B cell (primary cell): ENCODE results near the gene MPPED2. TPM values are rescaled to one million over a fixed set of nuclear protein-coding genes. Genes with fewer than 3 reads are reported as not detected.

Experiments
- ATAC-seq: fragments of 200-7000 bp; cut with Tn5 transposase; one replicate; pipeline ENCODE4 v1.10.0; 2021; ENCODE audit warnings: low read depth, mild to moderate bottlenecking, moderate number of reproducible peaks, moderate library complexity
- CTCF ChIA-PET: fragments of 350-600 bp; sonication (Branson Sonifier 250); formaldehyde crosslinking; loops from one replicate; lab custom pipeline; 2021; ENCODE audit warnings: antibody characterized with exemption, inconsistent platforms; lab: Charles Lee
- POLR2A ChIA-PET: fragments of 350-600 bp; sonication (Branson Sonifier 250); formaldehyde crosslinking; loops from one replicate; lab custom pipeline; 2021; ENCODE audit warnings: antibody characterized with exemption; lab: Charles Lee
- DNase-seq: peaks from one replicate; pipeline ENCODE4 v3.0.0; 2013
- H2AFZ ChIP-seq: 2 replicates; pipeline ENCODE4 v1.6.1; 2012; ENCODE audit warnings: mild to moderate bottlenecking, low read depth, low read length; ENCODE audit not compliant: insufficient read depth, poor library complexity, severe bottlenecking
- H3K27ac ChIP-seq, 2 donors: 1 replicate in 1 of 2; 2 replicates in 1 of 2; pipeline ENCODE4 v1.5.1; 2012 to 2013; ENCODE audit warnings: low read length in 2 of 2, mild to moderate bottlenecking in 2 of 2, moderate library complexity in 1 of 2
- H3K27me3 ChIP-seq, 4 experiments: fragments of 200-600 bp in 1 of 4; sonication (generic) in 1 of 4; replicated peaks in 1 of 4; 1 replicate in 2 of 4; 2 replicates in 2 of 4; pipeline versions ENCODE4 v1.6.1 to v1.7.0; 2013 to 2016; ENCODE audit warnings: low read length in 3 of 4, mild to moderate bottlenecking in 2 of 4, mixed read lengths in 1 of 4, moderate library complexity in 1 of 4; ENCODE audit not compliant: insufficient read depth in 4 of 4, control insufficient read depth in 3 of 4; ENCODE audit errors: control extremely low read depth in 1 of 4
- H3K36me3 ChIP-seq, 2 experiments: replicated peaks in 1 of 2; 1 replicate in 1 of 2; 2 replicates in 1 of 2; pipeline versions ENCODE4 v1.6.1 to v1.7.1; 2013; ENCODE audit warnings: low read length in 1 of 2; ENCODE audit not compliant: insufficient read depth in 2 of 2, control insufficient read depth in 1 of 2; ENCODE audit errors: control extremely low read depth in 1 of 2, extremely low read depth in 1 of 2
- H3K4me1 ChIP-seq, 2 donors: fragments of 200-600 bp in 1 of 2; sonication (generic) in 1 of 2; 1 replicate in 1 of 2; 2 replicates in 1 of 2; pipeline versions ENCODE4 v1.5.1 to v1.6.1; 2013 to 2017; ENCODE audit warnings: low read length in 2 of 2; ENCODE audit not compliant: control insufficient read depth in 2 of 2, insufficient read depth in 2 of 2
- H3K4me2 ChIP-seq: replicated peaks from 2 replicates; pipeline ENCODE3; 2012; ENCODE audit warnings: mild to moderate bottlenecking, low read depth, low read length; ENCODE audit not compliant: poor library complexity, severe bottlenecking
- H3K4me3 ChIP-seq, 5 experiments: fragments of 200-600 bp in 1 of 5; sonication (generic) in 1 of 5; 1 replicate in 3 of 5; 2 replicates in 2 of 5; pipeline versions ENCODE4 v1.5.1 to v1.7.0; 2011 to 2016; ENCODE audit warnings: low read length in 4 of 5, mild to moderate bottlenecking in 4 of 5, low read depth in 2 of 5, control low read depth in 1 of 5, moderate library complexity in 1 of 5; ENCODE audit not compliant: insufficient read depth in 1 of 5; ENCODE audit errors: control extremely low read depth in 1 of 5, extremely low read depth in 1 of 5
- H3K79me2 ChIP-seq: fragments of 200-600 bp; sonication (generic); one replicate; pipeline ENCODE4 v1.6.0; 2016; ENCODE audit warnings: low read length; ENCODE audit not compliant: control insufficient read depth, insufficient read depth
- H3K9ac ChIP-seq: fragments of 200-600 bp; sonication (generic); 2 replicates; pipeline ENCODE4 v1.6.1; 2017; ENCODE audit warnings: mild to moderate bottlenecking, low read length, moderate library complexity
- H3K9me3 ChIP-seq, 3 donors: one replicate each; pipeline versions ENCODE4 v1.6.1 to v1.7.1; 2013; ENCODE audit warnings: low read length in 2 of 3; ENCODE audit not compliant: control insufficient read depth in 2 of 3, insufficient read depth in 1 of 3; ENCODE audit errors: control extremely low read depth in 1 of 3
- H4K20me1 ChIP-seq: 2 replicates; pipeline ENCODE4 v1.6.0; 2012; ENCODE audit warnings: mild to moderate bottlenecking, low read length; ENCODE audit not compliant: insufficient read depth, control insufficient read depth, poor library complexity, severe bottlenecking
- H3K27ac Mint-ChIP-seq: one replicate; pipeline ENCODE4 v1.8.0; 2021; ENCODE audit warnings: mixed read lengths
- H3K27me3 Mint-ChIP-seq: one replicate; pipeline ENCODE4 v1.8.0; 2021; ENCODE audit warnings: mixed read lengths
- H3K4me1 Mint-ChIP-seq: one replicate; pipeline ENCODE4 v1.8.0; 2021; ENCODE audit warnings: mixed read lengths
- H3K4me3 Mint-ChIP-seq: one replicate; pipeline ENCODE4 v1.8.0; 2021; ENCODE audit warnings: mixed read lengths
- H3K9me3 Mint-ChIP-seq: one replicate; pipeline ENCODE4 v1.8.0; 2022; ENCODE audit warnings: mixed read lengths; ENCODE audit not compliant: insufficient read depth
- CTCF ChIP-seq: fragments of 200-600 bp; IDR thresholded peaks from one replicate; pipeline ENCODE4 v1.8.0; 2022; ENCODE audit warnings: antibody characterized with exemption, mild to moderate bottlenecking
- EZH2 ChIP-seq: IDR thresholded peaks from 2 replicates; pipeline ENCODE4 v1.6.1; 2012; ENCODE audit warnings: borderline replicate concordance, low read depth, mild to moderate bottlenecking, moderate library complexity, low read length; ENCODE audit not compliant: insufficient read depth, poor library complexity, severe bottlenecking
- WGBS: methylation state at CpG from one replicate; pipeline ENCODE4 v1.1.5; 2013; ENCODE audit warnings: missing lambda C conversion rate; ENCODE audit not compliant: insufficient coverage; 5-methylcytosine and 5-hydroxymethylcytosine counted together
- intact Hi-C: fragments of 100-400 bp; cut with micrococcal nuclease; formaldehyde crosslinking; loops from one replicate; pipeline ENCODE4 v1.10.0; 2022
- polyA plus RNA-seq: library from polyadenylated mRNA; depleted of rRNA; stranded (reverse); fragments of >200 nt; gene quantifications from 2 replicates; pipeline ENCODE4 v1.2.3, GENCODE V29; 2012
- total RNA-seq, 2 donors: library from RNA; stranded (reverse); fragments of 120-200 nt in 1 of 2; gene quantifications; 1 replicate in 1 of 2; 2 replicates in 1 of 2; pipeline versions ENCODE4 v1.2.3 to v1.2.4, GENCODE V29; 2013 to 2022

The MPPED2 gene
- total and polyA plus RNA-seq, 2 donors (not counting 1 experiment from before 2014, with no cell fraction given), result 0.70 to 1.1 TPM

GRCh38 chr11:30429550-30429949 lies 156.6 kb downstream of the MPPED2 start:
- Mint-ChIP-seq H3K4me3 (no peak overlapping the region), H3K4me1 (no peaks in the 10 kb centered on the region), H3K9me3 (no peaks in the 10 kb centered on the region), H3K27me3 (peaks cover 5% of the 10 kb centered on the region), H3K27ac (no peak overlapping the region)
- no peaks in the 10 kb centered on the region for H3K27me3 ChIP-seq
- intact Hi-C loops, result no loop called here
- no peaks in the 10 kb centered on the region for H3K79me2 ChIP-seq
- ChIA-PET CTCF (no interaction called here), POLR2A (no interaction called here)
- DNase-seq (no peak), ATAC-seq (no peak)
- H3K9me3 ChIP-seq, result no peaks in the 10 kb centered on the region
- no peaks in the 10 kb centered on the region for H3K4me1 ChIP-seq
- no peak overlapping the region for H3K9ac ChIP-seq
- 71% methylated on average over 1 of the region's 2 CpGs for WGBS
- TF ChIP-seq EZH2 (no peak), CTCF (no peak)
- no peaks in the 10 kb centered on the region for H4K20me1 ChIP-seq
- H3K27ac ChIP-seq, result no peak overlapping the region
- H2AFZ ChIP-seq, result no peak overlapping the region
- no peak overlapping the region for H3K4me3 ChIP-seq
- H3K4me2 ChIP-seq, result no peak overlapping the region
- no peaks in the 10 kb centered on the region for H3K36me3 ChIP-seq

DNA sequence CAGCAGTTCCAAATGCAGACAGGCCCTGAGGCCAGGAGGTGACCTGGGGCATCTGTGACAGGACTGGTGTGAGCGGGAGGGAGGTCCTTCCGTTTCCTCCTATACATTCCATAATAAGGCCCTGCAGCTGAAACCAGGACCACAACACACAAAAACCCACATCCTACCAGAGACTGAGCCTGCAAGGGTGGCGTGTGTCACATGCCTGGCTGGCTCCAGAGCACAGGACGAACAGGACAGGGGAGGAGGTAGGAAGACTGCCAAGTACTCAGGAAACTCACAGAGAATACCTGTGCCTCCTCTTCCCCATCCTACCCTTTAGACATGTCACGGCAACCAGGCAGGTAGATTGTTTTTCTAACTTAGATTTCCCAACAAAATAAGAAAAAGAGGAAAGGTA lies 159.4 kb downstream of the MPPED2 start:
- WGBS, result 100% methylated on average over 1 of the region's 5 CpGs
- peaks cover 5% of the 10 kb centered on the region for H3K27me3 Mint-ChIP-seq
- TF ChIP-seq EZH2 (no peak), CTCF (no peak)

More for the DNA sequence above, 159.4 kb downstream of the MPPED2 start:
- CTCF ChIA-PET, result no interaction called here
- Mint-ChIP-seq H3K4me3 (no peak overlapping the region), H3K9me3 (no peaks in the 10 kb centered on the region), H3K4me1 (no peaks in the 10 kb centered on the region), H3K27ac (no peak overlapping the region)
- no peak overlapping the region for H3K4me2 ChIP-seq
- no peaks in the 10 kb centered on the region for H3K27me3 ChIP-seq
- no peak overlapping the region for H3K4me3 ChIP-seq
- H3K9ac ChIP-seq, result no peak overlapping the region
- no peaks in the 10 kb centered on the region for H3K36me3 ChIP-seq
- H3K4me1 ChIP-seq, result no peaks in the 10 kb centered on the region
- no peaks in the 10 kb centered on the region for H3K79me2 ChIP-seq
- intact Hi-C loops, result no loop called here
- H3K9me3 ChIP-seq, result no peaks in the 10 kb centered on the region
- no peak overlapping the region for H2AFZ ChIP-seq
- POLR2A ChIA-PET, result no interaction called here
- no peaks in the 10 kb centered on the region for H4K20me1 ChIP-seq
- ATAC-seq (no peak), DNase-seq (no peak)
- no peak overlapping the region for H3K27ac ChIP-seq
